NCI-H1930 (cell line): ENCODE results near the gene GABBR2.

Experiments used
- DNase-seq, 2 experiments: peaks; one replicate each; lab custom pipeline; 2025; lab: John Stamatoyannopoulos, UW

Gene GABBR2

DNA sequence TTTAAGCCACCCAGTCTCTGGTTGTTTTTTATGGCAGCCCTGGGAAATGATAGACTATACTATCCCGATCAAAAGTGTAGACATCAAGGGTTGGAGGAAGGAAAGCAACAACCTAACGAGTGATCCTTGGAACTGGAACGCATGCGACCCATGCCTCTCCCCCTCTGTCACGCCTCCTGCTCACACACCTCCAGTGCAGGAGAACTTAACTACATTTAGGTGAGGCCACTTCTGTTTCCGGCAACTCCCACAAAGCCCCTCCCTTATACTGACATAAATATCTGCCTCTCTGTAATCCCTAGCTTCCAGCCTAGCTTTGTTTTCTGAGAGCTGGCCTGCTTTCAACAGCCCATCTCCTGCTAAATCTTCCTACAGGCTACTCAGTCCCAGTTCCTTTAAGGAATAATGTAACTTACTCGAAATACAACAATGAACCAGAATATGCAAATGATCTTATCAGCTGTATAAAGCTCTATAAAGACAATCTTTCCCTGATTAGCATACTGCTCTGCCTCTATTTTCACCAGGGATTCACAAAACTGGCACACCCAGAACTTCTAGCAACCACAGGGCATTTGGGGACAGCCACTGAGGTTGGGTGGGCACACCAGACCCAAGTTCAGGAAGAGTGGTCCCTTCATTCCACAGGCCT lies 73.9 kb downstream of the GABBR2 start:
- DNase-seq: no peak

DNA sequence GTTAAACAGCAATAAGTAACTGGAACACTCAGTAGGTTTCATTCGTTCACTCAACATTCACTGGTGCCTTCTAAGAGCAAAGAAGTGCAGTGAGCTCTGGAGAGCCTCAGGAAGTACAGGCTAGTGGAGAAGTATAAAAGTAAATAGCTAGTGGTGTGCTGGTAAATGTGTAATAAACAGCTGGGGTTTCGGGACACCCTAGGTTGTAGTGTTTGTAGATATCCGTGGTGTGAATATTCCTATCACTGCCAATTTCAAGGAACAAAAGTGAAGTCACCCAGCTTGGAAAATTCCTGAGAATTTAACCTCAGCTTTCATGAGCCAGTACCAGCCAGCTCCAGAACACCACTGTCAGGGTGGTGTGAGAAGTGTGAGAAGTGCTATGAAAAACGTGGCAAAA lies 75.9 kb downstream of the GABBR2 start:
- DNase-seq: no peak

DNA sequence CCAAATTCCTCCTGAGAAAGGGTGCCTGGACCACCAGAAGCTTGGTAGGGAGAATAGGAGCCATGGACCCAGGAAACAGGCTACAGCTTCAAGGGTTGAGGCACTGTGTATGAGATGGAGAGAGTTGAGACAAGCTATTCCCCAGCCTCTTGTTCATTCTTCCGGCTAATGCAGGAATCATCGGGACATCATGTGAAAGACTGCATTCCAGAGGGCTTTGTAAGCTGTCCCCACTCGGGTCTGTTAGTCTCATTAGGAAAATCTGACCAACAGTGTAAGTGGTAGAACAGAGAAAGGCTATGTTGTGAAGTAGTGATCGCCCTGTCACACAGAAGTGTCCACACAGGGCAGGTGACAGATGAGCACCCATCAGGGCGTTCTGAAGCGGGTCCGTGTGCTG lies 81.4 kb downstream of the GABBR2 start:
- no peak for DNase-seq

DNA sequence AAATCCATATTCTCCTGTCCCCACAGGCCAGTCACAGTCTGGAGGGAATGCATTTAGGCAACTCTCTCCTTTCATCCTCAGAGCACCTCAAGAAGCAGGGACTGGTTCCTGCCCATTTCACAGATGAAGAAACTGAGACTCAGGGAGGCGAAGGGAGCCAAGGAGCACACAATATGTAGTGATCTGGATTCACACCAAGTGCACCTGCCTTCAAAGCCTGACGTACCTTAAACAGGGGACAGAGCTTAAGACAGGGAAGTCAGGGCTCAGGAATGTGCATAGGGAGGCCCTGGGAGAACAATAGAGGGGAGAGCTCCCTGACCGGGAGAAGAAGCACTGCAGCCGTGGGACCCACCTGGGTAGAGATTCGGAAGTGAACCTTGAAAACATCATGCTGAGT lies 83.0 kb downstream of the GABBR2 start:
- DNase-seq: no peak

DNA sequence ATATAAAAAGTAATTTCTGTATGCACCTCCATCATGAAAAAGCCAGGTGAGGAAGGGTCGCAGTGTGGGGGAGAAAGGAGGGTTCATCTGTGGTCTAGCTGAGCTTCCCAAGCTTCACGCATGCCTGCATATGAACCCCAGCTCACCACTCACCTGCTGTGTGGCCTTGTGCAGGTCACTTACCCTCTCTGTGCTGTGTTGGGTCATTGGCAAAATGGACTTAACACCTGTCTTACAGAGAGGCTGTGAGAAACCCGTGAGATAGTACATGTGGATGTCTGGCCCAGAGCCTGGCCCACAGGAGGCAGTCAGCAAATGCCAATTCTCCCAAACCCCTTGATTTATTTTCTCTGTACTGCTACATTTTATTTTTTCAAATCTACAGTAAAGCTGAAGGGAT lies 88.9 kb downstream of the GABBR2 start:
- no peak for DNase-seq

DNA sequence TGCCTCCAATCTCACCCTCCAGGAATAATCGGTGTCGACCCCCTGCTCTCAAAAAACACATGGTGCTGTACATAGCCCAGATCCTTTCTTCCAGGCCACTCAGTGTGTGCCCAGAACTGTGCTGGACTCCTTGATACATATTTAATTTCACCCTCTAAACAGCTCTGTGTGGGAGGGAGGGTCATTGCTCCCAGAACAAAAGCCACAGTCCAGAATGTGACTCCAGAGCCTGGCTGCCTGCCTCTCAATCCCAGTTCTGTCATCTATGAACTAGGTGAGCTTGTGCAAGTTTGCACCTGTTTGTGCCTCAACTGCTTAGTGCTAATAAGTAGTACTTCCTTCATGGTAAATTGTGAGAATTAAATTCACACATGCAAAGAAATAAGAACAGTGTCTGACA lies 93.1 kb downstream of the GABBR2 start:
- no peak for DNase-seq

DNA sequence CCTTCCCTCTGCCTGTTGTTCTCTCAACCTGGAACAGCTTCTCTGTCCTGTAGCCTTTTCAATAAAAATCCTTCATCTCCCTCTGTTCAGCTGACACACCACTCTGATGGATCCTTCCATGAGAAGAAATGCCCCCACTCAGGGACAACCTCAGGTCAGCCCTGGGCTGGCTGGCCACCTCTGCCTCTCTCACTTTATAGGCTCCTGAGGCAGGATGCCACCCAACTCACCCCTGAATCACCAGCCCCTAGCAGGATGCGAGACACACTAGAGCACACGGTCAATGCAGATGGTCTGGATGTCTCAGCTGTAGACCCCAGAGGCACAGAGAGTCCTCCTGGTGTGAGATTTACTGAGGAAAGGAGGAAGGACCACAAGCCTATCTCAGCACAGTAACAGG lies 93.8 kb downstream of the GABBR2 start:
- no peak for DNase-seq

DNA sequence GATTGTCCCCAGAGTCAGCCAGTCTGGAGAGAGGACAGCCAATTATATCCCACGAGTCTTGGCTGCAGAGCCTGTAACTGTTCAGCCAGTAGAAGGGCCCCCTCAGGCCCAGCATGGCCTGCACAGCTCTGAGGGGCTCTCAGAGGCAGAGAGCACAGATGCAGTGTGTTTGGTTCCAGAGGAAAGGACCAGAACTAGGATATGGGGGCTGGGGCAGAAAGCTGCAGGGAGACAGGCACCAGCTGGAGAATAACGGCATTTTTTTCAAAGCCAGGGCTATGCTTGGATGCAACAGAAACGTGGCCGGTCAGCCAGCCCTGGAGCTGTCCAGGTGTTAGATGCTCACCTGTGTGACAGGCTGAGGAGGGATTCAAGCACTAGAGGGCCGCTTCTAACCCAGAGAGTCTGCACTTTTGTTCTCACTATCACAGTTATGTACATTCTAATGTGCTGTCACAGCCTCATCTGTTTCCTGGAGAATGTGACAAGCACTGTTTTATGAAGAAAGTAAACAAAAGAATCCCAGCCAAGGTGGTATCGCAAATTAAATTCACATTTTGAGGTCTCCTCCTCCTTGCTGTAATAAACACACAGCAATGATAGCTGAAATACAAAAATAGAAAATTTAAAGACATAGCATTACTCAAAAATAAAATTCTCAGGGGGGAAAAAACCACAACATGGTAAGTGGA lies 96.5 kb downstream of the GABBR2 start:
- DNase-seq: no peak

DNA sequence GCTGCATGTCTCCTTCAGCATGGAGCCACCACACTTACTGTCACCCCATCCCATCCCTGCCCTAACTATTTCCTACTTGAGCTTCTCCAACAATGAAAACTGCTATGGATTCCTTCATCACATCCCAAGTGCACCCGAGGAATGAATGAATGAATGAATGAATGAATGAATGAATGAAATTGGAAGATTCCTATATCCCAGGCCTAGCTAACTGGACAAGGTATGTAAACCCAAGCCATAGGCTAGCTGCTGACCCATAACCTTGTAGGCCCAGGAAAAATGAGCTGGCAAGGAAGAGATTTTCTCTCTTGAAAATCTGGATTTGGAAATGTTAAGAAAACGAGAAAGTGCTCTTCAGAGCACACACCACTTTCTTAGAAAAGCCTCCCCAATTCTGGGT lies 97.4 kb downstream of the GABBR2 start:
- DNase-seq: no peak

DNA sequence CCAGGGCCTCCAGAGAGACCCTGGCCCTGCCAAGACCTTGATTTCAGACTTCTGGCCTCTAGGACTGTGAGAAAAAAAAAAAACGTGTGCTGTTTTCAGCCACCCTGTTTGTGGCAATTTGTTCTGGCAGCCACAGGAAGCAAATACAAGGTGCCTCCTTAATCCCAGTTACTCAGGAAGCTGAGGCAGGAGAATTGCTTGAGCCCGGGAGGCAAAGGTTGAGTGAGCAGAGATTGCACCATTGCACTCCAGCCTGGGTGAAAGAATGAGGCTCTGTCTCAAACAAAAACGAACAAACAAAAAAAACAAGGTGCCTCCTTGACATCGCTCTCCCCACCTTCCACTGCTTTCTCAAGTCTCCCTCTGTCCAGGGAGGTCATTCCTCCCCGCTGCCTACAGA lies 98.0 kb downstream of the GABBR2 start:
- no peak for DNase-seq

DNA sequence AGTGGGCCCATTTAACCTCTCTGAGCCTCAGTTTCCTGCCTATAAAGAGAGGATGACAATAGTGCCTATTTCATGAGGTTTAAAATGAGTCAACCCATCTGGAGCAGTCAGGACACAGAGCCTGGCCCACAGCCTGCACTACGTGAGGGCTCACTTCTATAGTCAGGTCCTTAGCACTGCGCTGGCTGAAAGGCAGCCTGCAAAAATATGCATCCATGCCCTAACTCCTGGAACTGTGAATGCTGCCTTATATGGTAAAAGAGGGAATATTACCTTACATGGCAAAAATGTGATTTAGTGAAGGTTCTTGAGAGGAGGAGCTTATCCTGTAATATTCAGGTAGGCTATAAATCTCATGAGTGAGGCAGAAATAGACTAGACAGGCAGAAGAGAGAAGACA lies 98.5 kb downstream of the GABBR2 start:
- DNase-seq: no peak

DNA sequence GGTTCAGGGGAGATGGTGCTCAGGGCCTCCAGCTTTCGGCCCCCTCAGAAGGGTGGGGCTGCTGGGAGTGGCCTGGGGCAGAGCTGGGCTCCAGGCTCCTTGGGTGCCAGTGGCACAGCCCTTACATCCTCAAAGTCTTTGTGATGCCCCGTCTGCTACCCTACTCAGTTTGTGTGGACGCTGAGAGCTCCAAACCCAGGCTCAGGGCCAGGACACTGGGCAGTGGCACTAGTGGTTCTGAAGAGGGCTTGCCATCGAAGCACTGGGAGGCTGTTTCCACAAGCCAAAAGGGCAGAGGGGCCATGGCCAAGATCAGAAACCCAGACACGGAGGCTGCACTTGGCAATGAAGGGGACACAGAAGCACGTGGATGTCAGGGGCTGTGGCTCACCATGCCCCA lies 99.1 kb downstream of the GABBR2 start:
- no peak for DNase-seq

DNA sequence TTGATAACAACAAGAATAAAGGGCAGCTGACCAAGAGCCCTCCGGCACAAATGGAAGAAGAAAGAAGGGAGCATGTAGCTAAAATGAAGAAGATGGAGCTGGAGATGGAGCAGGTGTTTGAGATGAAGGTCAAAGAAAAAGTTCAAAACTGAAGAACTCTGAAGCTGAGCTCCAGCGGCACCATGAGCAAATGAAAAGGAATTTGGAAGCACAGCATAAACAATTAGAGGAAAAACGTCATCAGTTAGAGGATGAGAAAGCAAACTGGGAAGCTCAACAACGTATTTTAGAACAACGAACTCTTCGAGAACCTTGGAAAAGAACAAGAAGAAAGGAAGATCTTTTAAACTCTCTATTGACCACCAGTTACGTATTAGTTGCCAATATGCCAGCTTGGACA lies 100.9 kb downstream of the GABBR2 start:
- no peak for DNase-seq

DNA sequence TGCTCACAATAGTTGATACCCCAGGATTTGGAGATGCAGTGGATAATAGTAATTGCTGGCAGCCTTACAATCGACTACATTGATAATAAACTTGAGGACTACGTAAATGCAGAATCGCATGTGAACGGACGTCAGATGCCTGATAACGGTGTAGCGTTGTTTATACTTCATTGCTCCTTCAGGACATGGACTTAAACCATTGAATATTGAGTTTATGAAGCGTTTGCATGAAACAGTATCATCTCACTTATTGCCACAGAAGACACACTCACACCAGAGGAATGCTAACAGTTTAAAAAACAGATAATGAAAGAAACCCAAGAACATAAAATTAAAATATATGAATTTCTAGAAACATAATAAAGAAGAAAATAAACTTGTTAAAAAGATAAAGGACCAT lies 101.6 kb downstream of the GABBR2 start:
- no peak for DNase-seq

DNA sequence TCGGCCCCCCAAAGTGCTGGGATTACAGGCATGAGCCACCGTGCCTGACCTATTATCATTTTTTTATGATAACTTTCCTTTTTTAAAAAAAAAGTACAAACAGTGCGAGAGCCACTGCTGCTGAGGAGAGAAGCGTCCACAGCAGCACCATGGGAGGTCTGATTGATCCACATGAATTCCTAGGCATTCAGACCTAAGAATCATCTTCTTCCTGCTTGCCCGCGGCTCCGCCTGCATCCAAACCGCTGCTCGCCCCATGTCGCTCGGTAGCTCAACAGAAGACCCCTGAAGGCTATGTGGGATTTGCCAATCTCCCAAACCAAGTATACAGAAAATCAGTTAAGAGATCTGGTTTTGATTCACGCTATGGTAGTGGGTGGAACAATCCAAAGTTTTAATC lies 102.0 kb downstream of the GABBR2 start:
- no peak for DNase-seq

DNA sequence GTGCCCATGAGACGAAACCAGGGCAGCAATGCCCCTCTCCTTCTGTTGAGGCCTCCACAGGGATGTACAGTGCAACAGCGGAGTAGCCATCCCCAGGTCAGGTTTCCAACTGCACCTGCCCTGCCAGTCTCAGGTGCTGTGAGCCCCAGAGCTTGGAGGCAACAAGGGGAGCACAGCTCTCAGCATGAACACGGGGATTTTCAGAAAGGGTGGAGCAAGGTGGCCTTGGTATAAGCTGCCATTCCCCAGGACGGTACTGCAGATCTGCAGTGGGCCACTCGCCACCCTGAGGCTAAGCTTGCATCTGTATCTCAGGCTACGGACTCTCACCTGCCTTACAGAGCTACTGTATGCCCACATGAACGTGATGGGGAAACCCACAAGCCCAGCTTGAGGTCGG lies 103.6 kb downstream of the GABBR2 start:
- DNase-seq: no peak

DNA sequence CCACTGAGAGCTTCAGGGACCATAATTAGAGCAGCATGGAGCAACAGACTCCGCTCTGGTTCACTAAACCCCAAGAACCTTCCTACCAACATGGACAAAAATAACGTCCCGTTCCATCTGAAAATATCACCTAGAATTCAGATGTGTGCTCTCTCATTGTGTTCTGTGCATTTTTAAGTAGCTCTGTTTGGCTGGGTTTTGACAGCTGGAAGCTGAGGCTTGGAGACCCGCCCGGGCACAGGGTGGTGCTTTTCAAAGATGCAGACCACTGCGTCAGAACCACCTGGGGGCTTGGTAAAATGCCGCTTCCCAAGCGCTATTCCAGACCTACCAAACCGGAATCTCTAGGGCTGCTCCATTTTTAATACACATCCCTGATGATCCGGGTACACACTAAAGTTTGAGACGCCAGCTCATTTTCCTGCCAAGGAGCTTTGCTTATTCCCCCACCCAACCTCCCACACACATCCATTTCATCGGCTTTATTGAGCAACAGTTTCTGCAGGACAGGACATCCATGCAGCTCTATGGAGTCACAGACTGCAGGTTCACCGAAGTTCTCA lies 104.8 kb downstream of the GABBR2 start:
- no peak for DNase-seq

DNA sequence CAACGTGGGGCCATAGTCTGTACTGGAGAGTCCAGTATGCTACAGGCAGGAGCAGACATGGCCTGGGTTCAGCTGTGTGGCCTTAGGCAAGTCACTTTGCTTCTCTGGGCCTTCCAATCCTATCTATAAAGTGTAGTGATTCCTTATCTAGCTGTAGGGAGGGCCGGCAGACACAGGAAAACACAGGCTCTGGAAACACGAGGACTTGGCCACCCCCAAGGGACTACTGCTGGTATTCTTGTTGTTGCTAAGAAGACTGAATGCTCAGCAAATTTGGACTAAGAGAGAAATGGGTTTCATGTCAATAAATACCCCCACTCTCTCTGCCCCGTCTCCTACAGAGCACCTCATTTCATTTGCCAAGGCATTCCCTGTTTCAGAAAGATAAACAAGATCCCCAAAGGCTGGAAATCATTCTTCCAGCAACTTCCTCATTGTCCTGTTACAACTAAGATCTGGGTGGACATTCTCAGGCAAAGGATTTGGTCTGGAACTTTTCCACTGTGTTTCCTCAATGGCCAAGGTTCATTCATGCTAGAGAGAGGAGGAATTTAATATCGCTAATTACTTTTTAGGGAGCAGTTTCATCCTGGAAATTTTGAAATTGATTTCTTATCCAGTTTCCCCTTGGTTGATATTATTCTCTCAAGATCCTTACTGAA lies 105.8 kb downstream of the GABBR2 start:
- DNase-seq: no peak

DNA sequence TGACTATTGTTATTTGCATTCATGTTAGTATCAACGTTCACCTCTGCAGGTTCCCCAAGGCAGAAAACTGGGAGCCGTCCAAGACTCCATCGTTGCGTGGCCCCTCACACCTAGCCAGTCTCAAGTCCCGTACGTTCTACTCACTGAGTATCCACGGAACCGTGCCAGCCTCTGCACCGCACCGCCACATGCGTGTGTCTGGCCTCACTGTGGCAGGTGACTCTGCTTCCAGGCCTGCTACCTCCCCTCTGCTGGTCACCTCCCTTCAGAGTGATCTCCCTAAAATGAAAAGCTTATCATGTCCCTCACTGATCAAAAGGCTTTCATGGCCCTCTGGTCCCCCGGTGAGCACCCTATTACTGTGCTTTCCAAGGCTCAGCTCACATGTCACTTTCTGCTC lies 108.1 kb downstream of the GABBR2 start:
- no peak for DNase-seq

DNA sequence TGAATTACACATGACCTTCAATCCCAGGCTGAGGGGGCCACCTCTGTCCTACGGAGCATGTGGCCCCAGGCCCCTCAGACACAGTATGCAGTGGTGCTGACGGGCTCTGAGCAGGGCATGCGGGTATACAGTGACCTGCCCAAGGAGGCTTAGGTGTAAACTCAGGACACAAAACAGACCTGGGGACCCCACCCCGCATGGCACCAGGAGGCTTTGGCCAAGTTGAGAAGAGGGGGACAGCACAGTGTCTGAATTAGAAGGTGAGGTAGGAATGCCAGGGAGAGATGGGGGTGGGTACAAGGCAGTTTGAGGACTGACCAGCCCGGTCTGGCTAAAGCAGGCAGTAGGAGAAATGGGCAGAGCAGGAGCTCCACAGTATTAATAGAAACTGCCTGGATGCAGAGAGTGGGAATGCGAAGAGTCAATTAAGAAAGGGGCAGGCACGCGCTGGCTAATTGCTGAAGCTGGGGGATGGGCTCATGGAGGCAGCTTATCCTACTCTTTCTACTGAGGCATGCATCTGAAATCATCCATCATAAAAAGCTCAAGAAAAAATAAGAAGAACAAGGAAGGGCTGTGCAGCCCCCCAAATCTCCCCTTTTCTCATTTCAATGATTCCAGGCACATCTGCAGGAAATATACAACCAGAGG lies 109.0 kb downstream of the GABBR2 start:
- DNase-seq: no peak

DNA sequence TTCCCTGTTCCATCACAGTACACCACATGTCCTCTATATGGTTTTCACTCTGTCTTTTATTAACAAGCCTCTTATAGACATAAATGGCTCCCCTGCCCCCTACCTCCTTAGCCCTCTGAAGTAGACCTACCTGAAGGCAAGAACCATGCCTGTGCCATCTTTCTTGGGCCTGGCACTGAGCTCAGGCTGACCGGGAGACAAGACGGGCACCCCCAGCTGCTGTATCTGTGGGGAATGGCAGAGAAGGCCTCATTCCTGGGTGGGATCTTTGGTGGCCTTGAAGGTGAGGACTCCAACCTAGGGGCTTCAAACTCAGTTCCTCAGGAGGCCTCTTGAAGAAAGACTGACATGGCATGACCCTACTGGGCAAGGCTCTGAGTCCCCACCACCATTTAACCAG lies 109.9 kb downstream of the GABBR2 start:
- DNase-seq: no peak

DNA sequence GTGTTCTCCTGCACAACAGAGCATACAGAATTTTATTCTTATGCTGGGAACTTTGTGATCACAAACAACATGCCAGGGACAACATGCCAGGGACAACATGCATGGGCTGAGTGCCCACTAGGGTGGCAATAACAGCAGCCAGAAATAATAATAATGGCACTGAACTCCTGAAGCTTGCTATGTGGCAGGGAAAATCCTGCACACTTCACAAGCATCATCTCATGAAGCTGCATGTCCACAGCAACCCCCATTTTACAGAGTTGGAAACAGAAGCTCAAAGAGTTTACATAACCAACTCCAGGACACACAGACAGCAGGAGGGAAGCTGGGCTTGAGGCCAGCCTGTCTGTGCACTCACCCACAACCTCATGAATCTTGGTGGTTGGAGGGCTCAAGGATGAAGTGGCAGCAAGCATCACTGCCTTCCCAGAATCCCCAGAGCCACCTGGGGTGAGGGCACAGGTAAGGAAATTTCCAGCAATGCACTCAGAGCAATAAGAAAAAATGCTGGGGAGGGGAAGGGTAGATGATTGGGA lies 111.4 kb downstream of the GABBR2 start:
- DNase-seq: no peak

DNA sequence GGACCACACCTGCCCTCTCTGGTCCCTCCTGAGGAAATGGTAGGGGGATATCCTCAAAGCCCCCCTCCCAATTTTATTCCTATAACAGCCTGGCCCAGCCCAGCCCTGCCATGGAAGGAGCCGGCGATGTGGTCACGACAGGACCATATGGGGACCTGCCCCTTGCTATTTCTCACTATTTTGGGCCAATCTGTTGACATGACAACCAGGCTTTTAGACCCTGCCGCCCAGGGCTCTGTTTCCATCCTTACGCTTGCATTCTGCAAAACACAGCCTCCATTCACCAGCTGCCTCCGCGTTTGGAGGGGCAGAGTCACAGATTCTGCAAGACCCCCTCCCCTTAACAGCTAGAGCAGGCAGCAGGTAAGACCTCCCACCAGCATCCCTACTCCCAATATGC lies 112.2 kb downstream of the GABBR2 start:
- DNase-seq: no peak
